Pancreas (tissue), 10 donors: Measurements from ENCODE around the gene ANAPC15. TPM values are rescaled to one million over a fixed set of nuclear protein-coding genes. Genes with fewer than 3 reads are reported as not detected.
"Not testable (repeated sequence)": the region's sequence is repeated elsewhere in the genome, so short reads cannot be mapped to it uniquely, and the experiment has no call there.

Experiments
- ATAC-seq, 4 donors: fragments of 200-7000 bp; cut with Tn5 transposase; one replicate each; pipeline versions ENCODE4 v1.8.0 to v1.9.1; 2020; ENCODE audit warnings: mild to moderate bottlenecking in 4 of 4, moderate library complexity in 4 of 4
- DNase-seq, 6 donors: peaks; one replicate each; pipeline ENCODE4 v3.0.0-alpha.2; 2020
- FAIRE-seq: peaks from 2 replicates; lab custom pipeline; 2012; peaks lifted over from hg19 to GRCh38; lab: Jason Lieb, UNC
- H3K27ac ChIP-seq, 4 donors: fragments of 200-600 bp; sonication (generic); 1 replicate in 3 of 4; 2 replicates in 1 of 4; pipeline versions ENCODE4 v1.5.0 to v1.8.0; 2020
- H3K27me3 ChIP-seq, 4 donors: fragments of 200-600 bp; one replicate each; pipeline ENCODE4 v1.8.0; 2021
- H3K36me3 ChIP-seq, 3 donors: fragments of 200-600 bp; sonication (generic) in 1 of 3; one replicate each; pipeline versions ENCODE4 v1.5.0 to v1.8.0; 2020 to 2021
- H3K4me1 ChIP-seq, 3 donors: fragments of 200-600 bp; one replicate each; pipeline ENCODE4 v1.8.0; 2021
- H3K4me3 ChIP-seq, 4 donors: fragments of 200-600 bp; sonication (generic) in 2 of 4; one replicate each; pipeline versions ENCODE4 v1.5.0 to v1.8.0; 2020 to 2021
- H3K9me3 ChIP-seq, 4 donors: fragments of 200-600 bp; one replicate each; pipeline ENCODE4 v1.8.0; 2021
- WGBS, 2 donors: extraction: QIAGEN DNeasy Blood & Tissue Kit; methylation state at CpG; one replicate each; pipeline ENCODE4 v1.1.7; 2013; 5-methylcytosine and 5-hydroxymethylcytosine counted together
- intact Hi-C, 3 donors: fragments of 100-400 bp; cut with DNase I; formaldehyde crosslinking; loops; one replicate each; pipeline versions ENCODE4 v1.11.1 to v1.14.2; 2022
- polyA plus RNA-seq, 2 donors: library from polyadenylated mRNA; stranded (reverse); fragments of 200-250 nt; gene quantifications; one replicate each; pipeline ENCODE4 v1.2.3, GENCODE V29; 2013
- total RNA-seq, 6 donors: library from RNA; stranded (reverse); fragmentation: NEBNext Ultra II Directional in 4 of 6; extraction: Animal tissue kit (Norgen Biotek cat#: 25700) in 4 of 6; gene quantifications; one replicate each; pipeline versions ENCODE4 v1.2.1 to v1.2.4, GENCODE V29; 2021 to 2023
- TF ChIP-seq, protein P1 (sequence below), 4 donors: fragments of 200-600 bp; sonication (generic) in 3 of 4; IDR thresholded peaks; one replicate each; pipeline versions ENCODE4 v1.5.0 to v1.8.0; 2021; ENCODE audit warnings: antibody characterized with exemption in 4 of 4
- donor health status: healthy with polysubstance abuse.
- donor health status: DM: no; HTN: no; CAD: no; lungs with moderate emphysema.
- donor health status: DM: no; HTN: no; CAD: no.
- donor health status: control.
- donor health status: control.
- donor health status: Bipolar disorder and iron deficiency.
- donor health status: DM: yes; HTN: yes; CAD: no.
- donor health status: DM: no; HTN: no; CAD: no.
- donor health status: DM: no; HTN: no; CAD: no.
- donor health status: DM: yes; HTN: yes; CAD: no.

Gene ANAPC15
- total and polyA plus RNA-seq, 8 donors, result 6.7 to 35.0 (median 15.5) TPM

DNA sequence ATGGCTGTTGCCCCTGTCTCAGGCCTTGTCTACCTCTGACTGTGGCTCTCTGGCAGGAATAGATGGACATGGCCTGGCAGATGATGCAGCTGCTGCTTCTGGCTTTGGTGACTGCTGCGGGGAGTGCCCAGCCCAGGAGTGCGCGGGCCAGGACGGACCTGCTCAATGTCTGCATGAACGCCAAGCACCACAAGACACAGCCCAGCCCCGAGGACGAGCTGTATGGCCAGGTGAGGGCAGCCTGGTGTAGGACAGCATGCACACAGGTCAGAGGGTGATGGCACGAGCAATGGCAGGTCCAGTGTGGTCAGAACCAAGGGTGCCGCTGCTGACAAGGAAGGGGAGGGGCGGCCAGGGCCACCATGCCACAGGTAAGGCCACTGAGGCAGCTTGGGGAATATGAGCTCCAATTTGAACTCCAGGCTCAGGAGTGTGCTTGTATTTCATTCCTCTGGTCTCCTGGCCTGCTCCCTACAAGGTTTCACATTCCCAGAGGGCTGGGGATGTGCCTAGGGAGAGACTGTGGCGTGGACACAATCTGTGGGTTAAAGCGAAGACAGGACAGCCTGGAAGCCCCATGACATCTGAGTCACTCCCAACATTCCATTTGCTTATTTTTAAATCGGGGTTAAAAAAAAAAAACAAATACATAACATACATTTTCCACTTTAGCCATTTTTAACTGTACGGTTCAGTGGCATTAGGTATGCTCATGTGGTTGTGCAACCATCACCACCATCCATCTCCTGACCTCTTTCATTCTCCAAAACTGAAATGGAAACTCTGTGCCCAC, 23.6 kb upstream of the ANAPC15 start:
- 81 to 86% methylated on average over 14 of the region's 14 CpGs for WGBS, 2 donors
- Histone ChIP-seq H3K27me3 (no peaks in the 10 kb centered on the region), H3K4me1 (no peaks in the 10 kb centered on the region), H3K27ac (no peak overlapping the region), H3K4me3 (no peak overlapping the region), H3K9me3 (no peaks in the 10 kb centered on the region), H3K36me3 (no peaks in the 10 kb centered on the region)
- no peak for FAIRE-seq
- DNase-seq, result peak in 1 of 6 donors; percentile 29
- ATAC-seq, result no peak
- intact Hi-C loops, result no loop called here
- TF ChIP-seq, protein P1, sequence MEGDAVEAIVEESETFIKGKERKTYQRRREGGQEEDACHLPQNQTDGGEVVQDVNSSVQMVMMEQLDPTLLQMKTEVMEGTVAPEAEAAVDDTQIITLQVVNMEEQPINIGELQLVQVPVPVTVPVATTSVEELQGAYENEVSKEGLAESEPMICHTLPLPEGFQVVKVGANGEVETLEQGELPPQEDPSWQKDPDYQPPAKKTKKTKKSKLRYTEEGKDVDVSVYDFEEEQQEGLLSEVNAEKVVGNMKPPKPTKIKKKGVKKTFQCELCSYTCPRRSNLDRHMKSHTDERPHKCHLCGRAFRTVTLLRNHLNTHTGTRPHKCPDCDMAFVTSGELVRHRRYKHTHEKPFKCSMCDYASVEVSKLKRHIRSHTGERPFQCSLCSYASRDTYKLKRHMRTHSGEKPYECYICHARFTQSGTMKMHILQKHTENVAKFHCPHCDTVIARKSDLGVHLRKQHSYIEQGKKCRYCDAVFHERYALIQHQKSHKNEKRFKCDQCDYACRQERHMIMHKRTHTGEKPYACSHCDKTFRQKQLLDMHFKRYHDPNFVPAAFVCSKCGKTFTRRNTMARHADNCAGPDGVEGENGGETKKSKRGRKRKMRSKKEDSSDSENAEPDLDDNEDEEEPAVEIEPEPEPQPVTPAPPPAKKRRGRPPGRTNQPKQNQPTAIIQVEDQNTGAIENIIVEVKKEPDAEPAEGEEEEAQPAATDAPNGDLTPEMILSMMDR (IDR thresholded peaks at IDR 0.05), result no peak

- H3K4me1 ChIP-seq, FAIRE-seq, H3K9me3 ChIP-seq, H3K27ac ChIP-seq, intact Hi-C loops, DNase-seq, H3K4me3 ChIP-seq, H3K27me3 ChIP-seq, H3K36me3 ChIP-seq, ATAC-seq: not testable (repeated sequence)
- WGBS, 2 donors, result 82 to 83% methylated on average over 4 of the region's 4 CpGs
Observed at GRCh38 chr11:72135473-72135872, 23.0 kb upstream of the ANAPC15 start, which contains the start of gene FOLR3. TSS of gene FOLR3 (plus strand) at chr11:72135725. CDS start at chr11:72135953, 228 bp downstream.

DNA sequence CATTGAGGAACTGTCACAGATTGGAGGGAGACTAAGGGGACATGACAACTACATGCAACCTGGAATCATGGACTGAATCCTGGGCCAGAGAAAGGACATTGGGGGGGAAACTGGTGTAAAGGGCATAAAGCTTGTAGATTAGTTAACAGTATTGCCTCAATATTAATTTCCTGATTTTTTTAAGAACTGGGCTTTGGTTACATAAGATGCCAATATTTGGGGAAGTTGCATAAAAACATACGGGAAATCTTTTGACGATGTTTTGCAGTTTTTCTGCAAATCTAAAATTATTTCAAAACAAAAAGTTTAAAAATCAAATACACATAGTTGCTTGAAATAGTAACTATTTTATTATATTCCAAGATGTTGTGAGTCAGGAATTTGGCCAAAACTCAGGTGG, 20.2 kb upstream of the ANAPC15 start:
- Histone ChIP-seq H3K27ac (no peak overlapping the region), H3K36me3 (no peaks in the 10 kb centered on the region), H3K4me3 (no peak overlapping the region), H3K9me3 (no peaks in the 10 kb centered on the region), H3K27me3 (no peaks in the 10 kb centered on the region), H3K4me1 (no peaks in the 10 kb centered on the region)
- no peak for ATAC-seq
- DNase-seq, result no peak
- TF ChIP-seq, protein P1 (IDR thresholded peaks at IDR 0.05), result no peak
- intact Hi-C loops, result no loop called here
- 78 to 89% methylated on average over 2 of the region's 2 CpGs for WGBS, 2 donors
- no peak for FAIRE-seq

- FAIRE-seq, result no peak
- no peak overlapping the region for H3K4me3 ChIP-seq
- no peaks in the 10 kb centered on the region for H3K9me3 ChIP-seq
- ATAC-seq, result no peak
- intact Hi-C loops, result no loop called here
- TF ChIP-seq, protein P1 (IDR thresholded peaks at IDR 0.05), result no peak
- H3K27ac ChIP-seq, result no peak overlapping the region
- WGBS, 2 donors, result 80 to 87% methylated on average over 3 of the region's 3 CpGs
- H3K27me3 ChIP-seq, result no peaks in the 10 kb centered on the region
- H3K4me1 ChIP-seq, result no peaks in the 10 kb centered on the region
- H3K36me3 ChIP-seq, result no peaks in the 10 kb centered on the region
- no peak for DNase-seq
Observed at GRCh38 chr11:72129381-72129780, 16.9 kb upstream of the ANAPC15 start.

GRCh38 chr11:72127923-72128322, 15.4 kb upstream of the ANAPC15 start:
- intact Hi-C loops, result no loop called here
- no peak overlapping the region for H3K27ac ChIP-seq
- 53 to 63% methylated on average over 2 of the region's 2 CpGs for WGBS, 2 donors

More at GRCh38 chr11:72127923-72128322, 15.4 kb upstream of the ANAPC15 start:
- no peaks in the 10 kb centered on the region for H3K36me3 ChIP-seq
- no peaks in the 10 kb centered on the region for H3K9me3 ChIP-seq
- no peaks in the 10 kb centered on the region for H3K27me3 ChIP-seq
- no peak for ATAC-seq
- no peak for FAIRE-seq
- TF ChIP-seq, protein P1 (IDR thresholded peaks at IDR 0.05), result no peak
- H3K4me3 ChIP-seq, result no peak overlapping the region
- no peaks in the 10 kb centered on the region for H3K4me1 ChIP-seq
- DNase-seq, result no peak
